Measurements from ENCODE around the gene FCGBP.
"Not testable (repeated sequence)": the region's sequence is repeated elsewhere in the genome, so short reads cannot be mapped to it uniquely, and the experiment has no call there.

FCGBP gene

GRCh38 chr19:39916851-39917396 is 17.5 kb downstream of the FCGBP start:
- no peak for DNase-seq

- no peak for DNase-seq
Measured at GRCh38 chr19:39916236-39916635, 18.2 kb downstream of the FCGBP start.

GRCh38 chr19:39915848-39916215 is 18.6 kb downstream of the FCGBP start:
- DNase-seq, result no peak

GRCh38 chr19:39915101-39915847 is 19.2 kb downstream of the FCGBP start:
- no peak for DNase-seq

- DNase-seq, result no peak
Measured at GRCh38 chr19:39913682-39914333, 20.6 kb downstream of the FCGBP start.

GRCh38 chr19:39908803-39909202 is 25.6 kb downstream of the FCGBP start:
- DNase-seq, result no peak

- no peak for DNase-seq
Measured at GRCh38 chr19:39906820-39907611, 27.4 kb downstream of the FCGBP start.

GRCh38 chr19:39906283-39906682 is 28.2 kb downstream of the FCGBP start:
- no peak for DNase-seq

GRCh38 chr19:39903486-39904091 is 30.8 kb downstream of the FCGBP start:
- not testable (repeated sequence) for DNase-seq

- not testable (repeated sequence) for DNase-seq
Measured at GRCh38 chr19:39902326-39902725, 32.1 kb downstream of the FCGBP start.

- DNase-seq, result not testable (repeated sequence)
Measured at GRCh38 chr19:39901681-39902080, 32.8 kb downstream of the FCGBP start.

- DNase-seq, result not testable (repeated sequence)
Measured at GRCh38 chr19:39898858-39899257, 35.6 kb downstream of the FCGBP start.

- peak; percentile 63 for DNase-seq
Measured at GRCh38 chr19:39897511-39898245, 36.8 kb downstream of the FCGBP start.

- not testable (repeated sequence) for DNase-seq
Measured at GRCh38 chr19:39895096-39895495, 39.3 kb downstream of the FCGBP start.

GRCh38 chr19:39894236-39894606 is 40.2 kb downstream of the FCGBP start:
- not testable (repeated sequence) for DNase-seq

- not testable (repeated sequence) for DNase-seq
Measured at GRCh38 chr19:39893366-39894235, 40.8 kb downstream of the FCGBP start.

GRCh38 chr19:39892506-39892902 is 41.9 kb downstream of the FCGBP start:
- not testable (repeated sequence) for DNase-seq

- not testable (repeated sequence) for DNase-seq
Measured at GRCh38 chr19:39891660-39892505, 42.6 kb downstream of the FCGBP start.

GRCh38 chr19:39890755-39891551 is 43.5 kb downstream of the FCGBP start:
- DNase-seq, result no peak
